ENCODE measurements around the gene RBPMS2. TPM values are rescaled to one million over a fixed set of nuclear protein-coding genes. Genes with fewer than 3 reads are reported as not detected.

The RBPMS2 gene
- total RNA-seq, 1 experiment from 2014 or later = 181 TPM

DNA sequence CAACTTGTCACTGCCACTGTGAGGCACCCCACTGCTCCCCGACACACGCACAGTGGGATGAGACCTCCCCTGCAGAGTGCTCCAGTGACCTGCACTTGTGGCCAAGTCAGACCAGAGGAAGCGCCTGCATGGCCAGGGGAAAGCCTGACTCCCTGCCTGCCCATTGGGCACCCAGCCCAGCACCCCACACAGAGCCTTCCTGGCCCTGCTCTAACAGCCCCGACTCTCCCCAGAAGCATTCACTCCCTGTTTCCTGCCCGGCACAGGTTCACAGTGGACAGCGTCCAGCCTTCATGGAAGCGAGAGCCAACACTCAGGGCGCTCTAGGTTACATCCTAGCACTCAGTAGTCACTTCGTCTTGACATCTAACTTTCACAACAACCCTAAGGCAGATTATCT, 27.8 kb downstream of the RBPMS2 start:
- no peak overlapping the region for H3K9ac ChIP-seq (ENCODE audit: extremely low read depth, insufficient read length, low read length)
- Mint-ChIP-seq H3K36me3 (ENCODE audit: insufficient read depth in 1 of 3, low read depth in 3 of 3) (peaks cover 35 to 84% (median 47%) of the 10 kb centered on the region in 3 experiments; a peak in 6 of 7 replicates), H3K4me1 (peaks cover 22 to 28% of the 10 kb centered on the region in 2 experiments), H3K9me3 (no peaks in the 10 kb centered on the region), H3K27ac (peak overlapping the region; percentile 51 to 94 (median 90); a peak in 5 of 7 replicates), H3K4me3 (no peak overlapping the region), H3K27me3 (ENCODE audit: low read depth) (no peaks in the 10 kb centered on the region)
- no peak overlapping the region for H3K4me2 ChIP-seq (ENCODE audit: insufficient read depth, insufficient read length, low read length)
- H3K9me3 ChIP-seq (ENCODE audit: control insufficient read depth, low read depth, low read length) = no peaks in the 10 kb centered on the region
- H3K14ac ChIP-seq (ENCODE audit: insufficient read depth, low read length) = no peak overlapping the region
- H3K23me2 ChIP-seq (ENCODE audit: insufficient read length, low read depth, low read length, poor library complexity, severe bottlenecking) = no peaks in the 10 kb centered on the region
- no peak overlapping the region for H2BK12ac ChIP-seq (ENCODE audit: insufficient read length, low read depth, low read length)
- H2BK5ac ChIP-seq (ENCODE audit: insufficient read length, low read length) = no peak overlapping the region
- H2BK20ac ChIP-seq (ENCODE audit: low read depth, low read length, poor library complexity, severe bottlenecking) = no peak overlapping the region
- H2BK15ac ChIP-seq (ENCODE audit: low read depth, low read length) = no peak overlapping the region
- no peak overlapping the region for H3K23ac ChIP-seq (ENCODE audit: insufficient read length, low read depth, low read length)
- no peaks in the 10 kb centered on the region; the same call in 1 of the 2 replicates for H3K4me1 ChIP-seq (ENCODE audit: insufficient read depth, low read length)
- no peak overlapping the region for H4K5ac ChIP-seq (ENCODE audit: insufficient read length, low read depth, low read length)
- H3K18ac ChIP-seq (ENCODE audit: insufficient read length, low read depth, low read length) = no peak overlapping the region
- no peak overlapping the region for H4K8ac ChIP-seq (replicated peaks; ENCODE audit: insufficient read length, low read depth, low read length)
- no peak for DNase-seq
- H2AFZ ChIP-seq (ENCODE audit: low read length) = no peak overlapping the region
- no peak overlapping the region for H2BK120ac ChIP-seq (ENCODE audit: low read depth, low read length, poor library complexity, severe bottlenecking)
- TF ChIP-seq, protein P1, sequence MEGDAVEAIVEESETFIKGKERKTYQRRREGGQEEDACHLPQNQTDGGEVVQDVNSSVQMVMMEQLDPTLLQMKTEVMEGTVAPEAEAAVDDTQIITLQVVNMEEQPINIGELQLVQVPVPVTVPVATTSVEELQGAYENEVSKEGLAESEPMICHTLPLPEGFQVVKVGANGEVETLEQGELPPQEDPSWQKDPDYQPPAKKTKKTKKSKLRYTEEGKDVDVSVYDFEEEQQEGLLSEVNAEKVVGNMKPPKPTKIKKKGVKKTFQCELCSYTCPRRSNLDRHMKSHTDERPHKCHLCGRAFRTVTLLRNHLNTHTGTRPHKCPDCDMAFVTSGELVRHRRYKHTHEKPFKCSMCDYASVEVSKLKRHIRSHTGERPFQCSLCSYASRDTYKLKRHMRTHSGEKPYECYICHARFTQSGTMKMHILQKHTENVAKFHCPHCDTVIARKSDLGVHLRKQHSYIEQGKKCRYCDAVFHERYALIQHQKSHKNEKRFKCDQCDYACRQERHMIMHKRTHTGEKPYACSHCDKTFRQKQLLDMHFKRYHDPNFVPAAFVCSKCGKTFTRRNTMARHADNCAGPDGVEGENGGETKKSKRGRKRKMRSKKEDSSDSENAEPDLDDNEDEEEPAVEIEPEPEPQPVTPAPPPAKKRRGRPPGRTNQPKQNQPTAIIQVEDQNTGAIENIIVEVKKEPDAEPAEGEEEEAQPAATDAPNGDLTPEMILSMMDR (conservative IDR thresholded peaks at IDR 0.05) = no peak
- H4K20me1 ChIP-seq (ENCODE audit: control insufficient read depth, insufficient read depth, insufficient read length) = no peaks in the 10 kb centered on the region
- H2AK5ac ChIP-seq (ENCODE audit: insufficient read length, low read length) = no peak overlapping the region
- no peaks in the 10 kb centered on the region for H3K27me3 ChIP-seq (ENCODE audit: insufficient read depth, low read length)
- WGBS (ENCODE audit: extremely low coverage, insufficient read length, low lambda C conversion rate) = no CpG with 5 or more reads among the region's 9 CpGs
- H3K4ac ChIP-seq (ENCODE audit: low read depth, low read length) = no peak overlapping the region
- no peak overlapping the region for H3T11ph ChIP-seq (ENCODE audit: low read length)
- peaks cover 5% of the 10 kb centered on the region for H3K79me1 ChIP-seq (ENCODE audit: insufficient read depth, low read depth, low read length, poor library complexity, severe bottlenecking)
- H3K56ac ChIP-seq (ENCODE audit: insufficient read length, low read depth, low read length) = no peak overlapping the region
- H3K79me2 ChIP-seq (ENCODE audit: insufficient read depth, low read length) = peaks cover 11% of the 10 kb centered on the region; the same call in 1 of the 2 replicates
- no peak overlapping the region for H3K27ac ChIP-seq (ENCODE audit: insufficient read length, low read depth, low read length)
- H4K91ac ChIP-seq (ENCODE audit: insufficient read length, low read depth, low read length) = no peak overlapping the region
